HFFc6 (cell line): ENCODE measurements around the gene TBR1. TPM values are rescaled to one million over a fixed set of nuclear protein-coding genes. Genes with fewer than 3 reads are reported as not detected.

Experiments used
- DNase-seq: peaks from one replicate; pipeline ENCODE4 v3.0.0-alpha.2; 2018
- H3K27ac Mint-ChIP-seq: 2 replicates; pipeline ENCODE4 v1.8.0; 2020; ENCODE audit warnings: mild to moderate bottlenecking, mixed read lengths
- H3K27me3 Mint-ChIP-seq: 2 replicates; pipeline ENCODE4 v1.8.0; 2021; ENCODE audit warnings: mild to moderate bottlenecking, moderate library complexity, mixed read lengths; ENCODE audit not compliant: insufficient read depth
- H3K36me3 Mint-ChIP-seq: 2 replicates; pipeline ENCODE4 v1.8.0; 2021; ENCODE audit warnings: low read depth, mixed read lengths
- H3K4me1 Mint-ChIP-seq: 2 replicates; pipeline ENCODE4 v1.8.0; 2020; ENCODE audit warnings: low read depth, mixed read lengths
- H3K4me3 Mint-ChIP-seq: 2 replicates; pipeline ENCODE4 v1.8.0; 2020; ENCODE audit warnings: mild to moderate bottlenecking, moderate library complexity, mixed read lengths
- H3K9me3 Mint-ChIP-seq: 2 replicates; pipeline ENCODE4 v1.8.0; 2020; ENCODE audit warnings: mild to moderate bottlenecking, mixed read lengths
- total RNA-seq, 6 experiments: library from RNA; stranded (reverse); fragmentation: NEBNext Ultra II Directional; extraction: Animal tissue kit (Norgen Biotek cat#: 25700); gene quantifications; 2 replicates in 1 of 6; 3 replicates in 5 of 6; pipeline ENCODE4 v1.2.3, GENCODE V29; 2021
- TF ChIP-seq, protein P1 (sequence below): fragments of 200-600 bp; sonication (generic); IDR thresholded peaks from 2 replicates; pipeline ENCODE4 v1.5.0; 2021; ENCODE audit warnings: antibody characterized with exemption, mild to moderate bottlenecking

Gene TBR1
- total RNA-seq, 6 experiments from 2014 or later: 0.02 TPM; not detected in 5

DNA sequence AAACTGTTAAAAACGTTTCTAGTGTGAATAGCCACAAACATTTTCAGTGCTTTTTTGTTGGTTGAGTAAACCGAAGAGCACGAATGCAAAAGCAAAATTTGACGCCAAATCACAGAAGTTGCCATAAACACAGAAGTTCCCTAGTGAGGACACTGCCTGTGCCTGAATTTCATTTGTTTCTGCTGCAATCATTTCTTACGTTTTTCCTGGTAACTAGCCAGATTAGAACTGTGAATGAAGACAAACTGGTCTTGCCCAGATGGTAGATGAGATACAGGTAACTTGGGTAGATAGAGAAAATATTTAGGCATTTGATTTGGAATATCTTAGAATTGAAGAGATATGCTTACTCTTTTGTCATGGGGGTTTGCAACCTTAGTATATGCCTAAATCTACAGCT lies 9.8 kb upstream of the TBR1 start:
- no peak for DNase-seq
- Mint-ChIP-seq H3K9me3 (no peaks in the 10 kb centered on the region), H3K4me3 (no peak overlapping the region), H3K4me1 (peaks cover 3% of the 10 kb centered on the region), H3K27me3 (no peaks in the 10 kb centered on the region), H3K36me3 (peaks cover 15% of the 10 kb centered on the region), H3K27ac (no peak overlapping the region)
- TF ChIP-seq, protein P1, sequence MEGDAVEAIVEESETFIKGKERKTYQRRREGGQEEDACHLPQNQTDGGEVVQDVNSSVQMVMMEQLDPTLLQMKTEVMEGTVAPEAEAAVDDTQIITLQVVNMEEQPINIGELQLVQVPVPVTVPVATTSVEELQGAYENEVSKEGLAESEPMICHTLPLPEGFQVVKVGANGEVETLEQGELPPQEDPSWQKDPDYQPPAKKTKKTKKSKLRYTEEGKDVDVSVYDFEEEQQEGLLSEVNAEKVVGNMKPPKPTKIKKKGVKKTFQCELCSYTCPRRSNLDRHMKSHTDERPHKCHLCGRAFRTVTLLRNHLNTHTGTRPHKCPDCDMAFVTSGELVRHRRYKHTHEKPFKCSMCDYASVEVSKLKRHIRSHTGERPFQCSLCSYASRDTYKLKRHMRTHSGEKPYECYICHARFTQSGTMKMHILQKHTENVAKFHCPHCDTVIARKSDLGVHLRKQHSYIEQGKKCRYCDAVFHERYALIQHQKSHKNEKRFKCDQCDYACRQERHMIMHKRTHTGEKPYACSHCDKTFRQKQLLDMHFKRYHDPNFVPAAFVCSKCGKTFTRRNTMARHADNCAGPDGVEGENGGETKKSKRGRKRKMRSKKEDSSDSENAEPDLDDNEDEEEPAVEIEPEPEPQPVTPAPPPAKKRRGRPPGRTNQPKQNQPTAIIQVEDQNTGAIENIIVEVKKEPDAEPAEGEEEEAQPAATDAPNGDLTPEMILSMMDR: no peak

DNA sequence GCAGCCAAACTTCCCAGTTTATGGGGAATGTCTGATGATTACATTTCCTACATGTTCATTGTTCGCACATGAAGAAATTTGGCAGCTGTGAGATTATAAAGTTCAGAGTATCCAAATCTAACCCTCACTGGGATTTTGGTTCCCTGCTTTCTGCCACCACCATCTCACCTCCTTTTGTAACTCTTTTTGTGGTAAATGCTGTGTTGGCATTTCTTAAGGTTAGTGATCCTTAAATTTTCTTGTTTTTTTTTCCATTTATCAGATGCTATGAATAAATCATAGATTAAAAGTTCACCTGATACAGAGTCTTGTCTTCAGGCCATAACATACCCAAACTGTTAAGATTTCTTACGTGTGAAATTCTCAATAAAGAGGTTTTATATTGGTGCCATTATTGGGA lies 8.5 kb upstream of the TBR1 start:
- DNase-seq: no peak
- no peaks in the 10 kb centered on the region for H3K27me3 Mint-ChIP-seq

GRCh38 chr2:161409308-161409907 lies 6.7 kb upstream of the TBR1 start:
- Mint-ChIP-seq H3K36me3 (peaks cover 9% of the 10 kb centered on the region), H3K4me1 (peaks cover 23% of the 10 kb centered on the region), H3K4me3 (no peak overlapping the region), H3K27ac (no peak overlapping the region), H3K9me3 (no peaks in the 10 kb centered on the region), H3K27me3 (no peaks in the 10 kb centered on the region)
- DNase-seq: no peak
- TF ChIP-seq, protein P1: no peak

More for the DNA sequence above, 8.5 kb upstream of the TBR1 start:
- Mint-ChIP-seq H3K4me3 (no peak overlapping the region), H3K4me1 (peaks cover 15% of the 10 kb centered on the region), H3K9me3 (no peaks in the 10 kb centered on the region), H3K27ac (no peak overlapping the region), H3K36me3 (peaks cover 15% of the 10 kb centered on the region)
- TF ChIP-seq, protein P1: no peak

GRCh38 chr2:161412346-161412745 lies 3.8 kb upstream of the TBR1 start:
- TF ChIP-seq, protein P1: no peak
- DNase-seq: no peak
- Mint-ChIP-seq H3K27ac (no peak overlapping the region), H3K9me3 (no peaks in the 10 kb centered on the region), H3K4me3 (no peak overlapping the region), H3K36me3 (peaks cover 9% of the 10 kb centered on the region), H3K27me3 (peaks cover 21% of the 10 kb centered on the region), H3K4me1 (peaks cover 50% of the 10 kb centered on the region)

- H3K4me3 Mint-ChIP-seq: peak overlapping the region; percentile 83
- TF ChIP-seq, protein P1: peak; percentile 8; the same call in 1 of the 2 replicates
- DNase-seq: peak; percentile 19
- H3K27me3 Mint-ChIP-seq: peaks cover 40% of the 10 kb centered on the region
- peaks cover 70% of the 10 kb centered on the region for H3K4me1 Mint-ChIP-seq
- peaks cover 9% of the 10 kb centered on the region for H3K36me3 Mint-ChIP-seq
- H3K27ac Mint-ChIP-seq: no peak overlapping the region
- H3K9me3 Mint-ChIP-seq: no peaks in the 10 kb centered on the region
Measured at GRCh38 chr2:161414042-161415033, 1.8 kb upstream of the TBR1 start.
